NB4 (cell line): Measurements from ENCODE around the gene GALNT4.

Source experiments
- DNase-seq: peaks from one replicate; pipeline ENCODE4 v3.0.0; 2010; ENCODE audit warnings: low read depth
- H3K4me3 ChIP-seq: one replicate; pipeline ENCODE4 v1.5.1; 2011; ENCODE audit warnings: mild to moderate bottlenecking, low read depth, low read length, moderate library complexity
- MYC ChIP-seq: IDR thresholded peaks from 2 replicates; pipeline ENCODE4 v1.6.1; 2011; ENCODE audit warnings: low read depth, low read length
- POLR2A ChIP-seq: IDR thresholded peaks from 2 replicates; pipeline ENCODE4 v1.6.1; 2011; ENCODE audit warnings: mild to moderate bottlenecking; ENCODE audit not compliant: insufficient read length; ENCODE audit errors: extremely low read depth
- TF ChIP-seq, protein P1 (sequence below): IDR thresholded peaks from one replicate; pipeline ENCODE4 v1.5.1; 2012; ENCODE audit warnings: low read depth, low read length
- TF ChIP-seq, protein P2 (sequence below): IDR thresholded peaks from 2 replicates; pipeline ENCODE4 v1.6.1; 2011; ENCODE audit warnings: low read depth, low read length

GALNT4 gene

DNA sequence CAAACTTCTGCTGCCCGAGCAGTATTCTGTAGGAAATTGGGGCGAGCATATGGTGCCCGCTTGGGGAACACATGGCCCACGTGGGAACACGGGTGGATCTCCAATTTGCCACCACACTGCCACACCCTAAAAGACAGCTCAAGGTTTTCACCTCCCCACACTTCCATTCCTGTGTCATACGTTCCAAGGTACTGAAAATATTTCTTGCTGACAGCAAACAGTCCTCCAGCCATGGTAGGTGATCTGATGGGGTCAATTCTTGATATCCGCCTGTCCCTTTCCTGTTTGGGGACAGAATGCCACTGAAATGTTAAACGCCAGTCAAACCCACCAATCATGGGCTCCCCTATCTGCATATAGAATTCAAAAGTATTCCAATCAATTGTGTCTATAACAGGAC, 1.2 kb downstream of the GALNT4 start:
- peak overlapping the region; percentile 88 for H3K4me3 ChIP-seq

GRCh38 chr12:89521364-89522223, 3.0 kb downstream of the GALNT4 start:
- DNase-seq = no peak
- H3K4me3 ChIP-seq = peak overlapping the region; percentile 16
- TF ChIP-seq, protein P1, sequence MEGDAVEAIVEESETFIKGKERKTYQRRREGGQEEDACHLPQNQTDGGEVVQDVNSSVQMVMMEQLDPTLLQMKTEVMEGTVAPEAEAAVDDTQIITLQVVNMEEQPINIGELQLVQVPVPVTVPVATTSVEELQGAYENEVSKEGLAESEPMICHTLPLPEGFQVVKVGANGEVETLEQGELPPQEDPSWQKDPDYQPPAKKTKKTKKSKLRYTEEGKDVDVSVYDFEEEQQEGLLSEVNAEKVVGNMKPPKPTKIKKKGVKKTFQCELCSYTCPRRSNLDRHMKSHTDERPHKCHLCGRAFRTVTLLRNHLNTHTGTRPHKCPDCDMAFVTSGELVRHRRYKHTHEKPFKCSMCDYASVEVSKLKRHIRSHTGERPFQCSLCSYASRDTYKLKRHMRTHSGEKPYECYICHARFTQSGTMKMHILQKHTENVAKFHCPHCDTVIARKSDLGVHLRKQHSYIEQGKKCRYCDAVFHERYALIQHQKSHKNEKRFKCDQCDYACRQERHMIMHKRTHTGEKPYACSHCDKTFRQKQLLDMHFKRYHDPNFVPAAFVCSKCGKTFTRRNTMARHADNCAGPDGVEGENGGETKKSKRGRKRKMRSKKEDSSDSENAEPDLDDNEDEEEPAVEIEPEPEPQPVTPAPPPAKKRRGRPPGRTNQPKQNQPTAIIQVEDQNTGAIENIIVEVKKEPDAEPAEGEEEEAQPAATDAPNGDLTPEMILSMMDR = no peak
- TF ChIP-seq, protein P2, sequence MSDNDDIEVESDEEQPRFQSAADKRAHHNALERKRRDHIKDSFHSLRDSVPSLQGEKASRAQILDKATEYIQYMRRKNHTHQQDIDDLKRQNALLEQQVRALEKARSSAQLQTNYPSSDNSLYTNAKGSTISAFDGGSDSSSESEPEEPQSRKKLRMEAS = no peak
- TF ChIP-seq MYC (no peak), POLR2A (no peak)

More for the DNA sequence above, 1.2 kb downstream of the GALNT4 start:
- DNase-seq = no peak
- TF ChIP-seq, protein P1 = no peak
- TF ChIP-seq POLR2A (no peak), MYC (no peak)
- TF ChIP-seq, protein P2 = no peak

DNA sequence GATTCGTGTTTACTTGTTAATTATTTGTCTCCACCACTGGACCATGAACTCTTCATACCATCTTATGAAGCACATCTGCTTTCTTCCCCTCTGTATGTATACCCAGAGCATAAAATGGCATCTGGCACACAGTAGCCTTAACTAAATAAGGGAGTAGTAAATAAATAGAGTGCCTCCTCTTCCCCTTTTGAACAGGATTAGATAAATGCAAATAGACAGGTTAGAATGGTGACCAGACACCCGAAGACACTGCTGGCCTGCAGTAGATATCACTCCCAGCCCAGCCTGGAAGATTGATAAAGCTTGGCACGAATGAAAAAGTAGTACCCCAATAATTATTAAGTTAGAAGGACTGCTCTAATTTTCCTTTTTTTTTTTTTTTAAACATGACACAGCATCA, 6.9 kb downstream of the GALNT4 start:
- DNase-seq = no peak
- no peak overlapping the region for H3K4me3 ChIP-seq
- TF ChIP-seq, protein P1 = no peak
- TF ChIP-seq, protein P2 = no peak
- TF ChIP-seq POLR2A (no peak), MYC (no peak)

DNA sequence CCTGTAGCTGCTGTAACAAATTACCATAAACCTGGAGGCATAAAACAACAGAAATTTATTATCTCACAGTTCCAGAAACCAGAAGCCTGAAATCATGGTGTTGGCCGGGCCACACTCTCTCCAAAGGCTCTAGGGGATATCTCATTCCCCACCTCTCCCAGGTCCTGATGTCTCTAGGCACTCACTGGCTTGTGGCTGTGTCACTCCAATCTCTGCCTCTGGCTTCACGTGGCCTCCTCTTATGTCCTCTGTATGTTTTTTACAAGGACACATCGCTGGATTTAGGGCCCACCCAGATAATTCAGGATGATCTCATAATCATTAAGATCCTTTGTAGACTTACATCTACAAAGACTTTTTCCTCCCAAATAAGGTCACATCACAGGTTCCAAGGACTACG, 8.0 kb downstream of the GALNT4 start:
- H3K4me3 ChIP-seq = no peak overlapping the region
- TF ChIP-seq POLR2A (no peak), MYC (no peak)
- TF ChIP-seq, protein P2 = no peak
- TF ChIP-seq, protein P1 = no peak
- DNase-seq = no peak

DNA sequence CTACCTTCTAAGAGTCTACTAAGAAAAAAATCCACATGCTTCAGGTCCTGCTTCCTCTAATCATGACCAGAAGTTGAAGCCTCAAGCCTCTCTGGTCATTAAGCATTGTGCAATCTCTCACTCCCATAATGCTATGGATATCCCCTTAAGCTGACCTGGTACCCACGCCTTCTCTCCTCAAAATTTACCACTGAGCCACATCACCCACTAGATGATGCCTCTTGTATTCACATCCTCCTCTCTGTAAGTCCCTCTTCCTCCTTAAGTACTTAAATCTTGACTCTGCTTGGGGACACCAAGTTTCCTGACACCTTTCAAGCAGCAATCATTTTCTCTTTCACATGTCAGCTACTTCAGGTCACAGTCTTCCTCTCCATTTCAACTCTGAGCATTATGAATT, 9.8 kb downstream of the GALNT4 start:
- DNase-seq = peak; percentile 61
- TF ChIP-seq, protein P1 = no peak
- TF ChIP-seq, protein P2 = no peak
- no peak for TF ChIP-seq MYC
- TF ChIP-seq POLR2A = no peak
- no peak overlapping the region for H3K4me3 ChIP-seq
